ENCODE results near the gene GRIK5. TPM values are rescaled to one million over a fixed set of nuclear protein-coding genes. Genes with fewer than 3 reads are reported as not detected.
A peak's percentile ranks its signal among the peaks of the same experiment; 100 is the strongest.

The GRIK5 gene
- total RNA-seq, 1 experiment from 2014 or later = 43.1 TPM

DNA sequence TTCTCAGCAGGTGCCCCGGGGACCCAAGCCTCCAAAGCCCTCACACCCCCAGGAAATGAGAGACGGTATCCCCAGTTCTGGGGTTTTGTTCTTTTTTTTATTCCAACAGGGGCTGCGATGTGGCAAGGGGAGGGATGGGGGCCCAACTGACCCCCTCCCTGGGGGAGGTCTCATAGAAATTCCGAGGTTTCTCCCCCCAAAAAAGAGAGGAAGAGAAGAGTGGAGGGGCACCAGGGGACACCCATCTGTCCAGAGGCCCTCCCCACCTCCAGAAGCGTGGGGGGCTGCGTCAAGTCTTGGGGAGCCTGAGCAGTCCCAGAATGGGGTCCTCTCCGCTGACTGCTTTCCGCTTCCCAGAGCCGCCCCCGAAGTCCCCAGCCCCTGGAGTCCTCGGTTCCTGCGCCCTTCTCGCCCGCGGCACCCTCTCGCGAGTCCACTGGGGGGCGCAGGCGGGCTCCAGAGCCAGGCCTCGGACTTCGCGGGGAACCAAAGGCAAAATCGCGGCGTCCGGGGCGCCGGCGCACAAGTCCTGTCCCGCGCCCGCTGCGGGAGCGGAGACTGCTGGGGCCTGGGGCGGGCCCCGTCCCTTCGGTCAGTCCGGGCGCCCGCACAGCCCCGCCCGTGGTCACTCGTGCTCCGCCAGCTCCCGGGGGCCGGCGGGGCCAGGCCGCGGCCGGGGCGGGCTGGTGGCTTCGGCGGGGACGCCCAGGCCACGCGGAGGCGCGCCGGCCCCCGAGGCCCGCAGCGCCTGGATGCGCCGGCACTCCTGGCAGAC lies 71.6 kb downstream of the GRIK5 start:
- H3K27ac ChIP-seq (ENCODE audit: insufficient read length, low read depth, low read length) = no peak overlapping the region
- H3K79me2 ChIP-seq (ENCODE audit: insufficient read depth, low read length) = no peaks in the 10 kb centered on the region
- H3K9me3 ChIP-seq (ENCODE audit: control insufficient read depth, low read depth, low read length) = no peaks in the 10 kb centered on the region
- H2BK15ac ChIP-seq (ENCODE audit: low read depth, low read length) = no peak overlapping the region
- peaks cover 0 to 2% of the 10 kb centered on the region in 2 experiments; a peak in 3 of 5 replicates for H3K9me3 Mint-ChIP-seq
- peaks cover 23 to 39% of the 10 kb centered on the region in 2 experiments for H3K4me1 Mint-ChIP-seq
- peak overlapping the region; percentile 65 for H3K4me2 ChIP-seq (ENCODE audit: insufficient read depth, insufficient read length, low read length)
- peak; percentile 75 for DNase-seq
- H3K4ac ChIP-seq (ENCODE audit: low read depth, low read length) = no peak overlapping the region
- no peak overlapping the region for H3K27ac Mint-ChIP-seq
- no peak overlapping the region for H2AFZ ChIP-seq (ENCODE audit: low read length)
- TF ChIP-seq, protein P1, sequence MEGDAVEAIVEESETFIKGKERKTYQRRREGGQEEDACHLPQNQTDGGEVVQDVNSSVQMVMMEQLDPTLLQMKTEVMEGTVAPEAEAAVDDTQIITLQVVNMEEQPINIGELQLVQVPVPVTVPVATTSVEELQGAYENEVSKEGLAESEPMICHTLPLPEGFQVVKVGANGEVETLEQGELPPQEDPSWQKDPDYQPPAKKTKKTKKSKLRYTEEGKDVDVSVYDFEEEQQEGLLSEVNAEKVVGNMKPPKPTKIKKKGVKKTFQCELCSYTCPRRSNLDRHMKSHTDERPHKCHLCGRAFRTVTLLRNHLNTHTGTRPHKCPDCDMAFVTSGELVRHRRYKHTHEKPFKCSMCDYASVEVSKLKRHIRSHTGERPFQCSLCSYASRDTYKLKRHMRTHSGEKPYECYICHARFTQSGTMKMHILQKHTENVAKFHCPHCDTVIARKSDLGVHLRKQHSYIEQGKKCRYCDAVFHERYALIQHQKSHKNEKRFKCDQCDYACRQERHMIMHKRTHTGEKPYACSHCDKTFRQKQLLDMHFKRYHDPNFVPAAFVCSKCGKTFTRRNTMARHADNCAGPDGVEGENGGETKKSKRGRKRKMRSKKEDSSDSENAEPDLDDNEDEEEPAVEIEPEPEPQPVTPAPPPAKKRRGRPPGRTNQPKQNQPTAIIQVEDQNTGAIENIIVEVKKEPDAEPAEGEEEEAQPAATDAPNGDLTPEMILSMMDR (conservative IDR thresholded peaks at IDR 0.05) = peak; percentile 86
- H3K36me3 Mint-ChIP-seq (ENCODE audit: insufficient read depth in 1 of 3, low read depth in 3 of 3) = peaks cover 14 to 25% (median 14%) of the 10 kb centered on the region in 3 experiments
- no peak overlapping the region for H2BK20ac ChIP-seq (ENCODE audit: low read depth, low read length, poor library complexity, severe bottlenecking)
- no peaks in the 10 kb centered on the region for H3K4me1 ChIP-seq (ENCODE audit: insufficient read depth, low read length)
- H4K91ac ChIP-seq (ENCODE audit: insufficient read length, low read depth, low read length) = no peak overlapping the region
- H4K8ac ChIP-seq (replicated peaks; ENCODE audit: insufficient read length, low read depth, low read length) = no peak overlapping the region
- peak overlapping the region in 1 of 2 experiments; percentile 83; a peak in 3 of 5 replicates for H3K4me3 Mint-ChIP-seq
- no peak overlapping the region for H2BK12ac ChIP-seq (ENCODE audit: insufficient read length, low read depth, low read length)
- no peak overlapping the region for H3K18ac ChIP-seq (ENCODE audit: insufficient read length, low read depth, low read length)
- H3K23ac ChIP-seq (ENCODE audit: insufficient read length, low read depth, low read length) = no peak overlapping the region
- H3K23me2 ChIP-seq (ENCODE audit: insufficient read length, low read depth, low read length, poor library complexity, severe bottlenecking) = peaks cover 7% of the 10 kb centered on the region
- no peaks in the 10 kb centered on the region for H3K79me1 ChIP-seq (ENCODE audit: insufficient read depth, low read depth, low read length, poor library complexity, severe bottlenecking)
- no peak overlapping the region for H2AK5ac ChIP-seq (ENCODE audit: insufficient read length, low read length)
- no peak overlapping the region for H4K5ac ChIP-seq (ENCODE audit: insufficient read length, low read depth, low read length)
- no peak overlapping the region for H3T11ph ChIP-seq (ENCODE audit: low read length)
- no peak overlapping the region for H3K56ac ChIP-seq (ENCODE audit: insufficient read length, low read depth, low read length)
- no peak overlapping the region for H3K14ac ChIP-seq (ENCODE audit: insufficient read depth, low read length)
- H2BK5ac ChIP-seq (ENCODE audit: insufficient read length, low read length) = no peak overlapping the region
- no CpG with 5 or more reads among the region's 64 CpGs for WGBS (ENCODE audit: extremely low coverage, insufficient read length, low lambda C conversion rate)
- peaks cover 28% of the 10 kb centered on the region for H3K27me3 ChIP-seq (ENCODE audit: insufficient read depth, low read length)
- no peak overlapping the region for H3K9ac ChIP-seq (ENCODE audit: extremely low read depth, insufficient read length, low read length)
- peaks cover 2% of the 10 kb centered on the region for H4K20me1 ChIP-seq (ENCODE audit: control insufficient read depth, insufficient read depth, insufficient read length)
- H3K27me3 Mint-ChIP-seq (ENCODE audit: low read depth) = peaks cover 82% of the 10 kb centered on the region
- no peak overlapping the region for H2BK120ac ChIP-seq (ENCODE audit: low read depth, low read length, poor library complexity, severe bottlenecking)

Measured in H9 (cell line).